HG02623 (cell line): ENCODE data around the gene C19orf25.
"Not testable (repeated sequence)": the region's sequence is repeated elsewhere in the genome, so short reads cannot be mapped to it uniquely, and the experiment has no call there.

Experiments used
- ATAC-seq: cut with Tn5 transposase; IDR thresholded peaks from one replicate; pipeline ENCODE4 v1.9.1; 2021; ENCODE audit warnings: moderate library complexity; ENCODE audit not compliant: unreplicated experiment

The C19orf25 gene

GRCh38 chr19:1449467-1450442 is 29.3 kb downstream of the C19orf25 start, which contains the start of gene APC2:
APC2 (plus strand) TSS chr19:1450121; CDS start chr19:1453002, 2,881 bp downstream.
- ATAC-seq, result no peak

- ATAC-seq, result no peak
These were observed 31.1 kb downstream of the C19orf25 start for GRCh38 chr19:1447944-1448343.

GRCh38 chr19:1447504-1447903 is 31.5 kb downstream of the C19orf25 start:
- ATAC-seq, result no peak

- no peak for ATAC-seq
These were observed 32.1 kb downstream of the C19orf25 start for GRCh38 chr19:1446713-1447481.

- no peak for ATAC-seq
These were observed 32.9 kb downstream of the C19orf25 start for GRCh38 chr19:1445932-1446712.

- no peak for ATAC-seq
These were observed 33.7 kb downstream of the C19orf25 start for GRCh38 chr19:1445185-1445931.

GRCh38 chr19:1441677-1442438 is 37.2 kb downstream of the C19orf25 start:
- ATAC-seq, result no peak

GRCh38 chr19:1441022-1441426 is 38.0 kb downstream of the C19orf25 start:
- ATAC-seq, result no peak

GRCh38 chr19:1440418-1440801 is 38.6 kb downstream of the C19orf25 start:
- ATAC-seq, result no peak

GRCh38 chr19:1439525-1440417 is 39.2 kb downstream of the C19orf25 start:
- ATAC-seq, result not testable (repeated sequence)

- no peak for ATAC-seq
These were observed 40.1 kb downstream of the C19orf25 start for GRCh38 chr19:1438933-1439354.

GRCh38 chr19:1438035-1438932 is 40.7 kb downstream of the C19orf25 start, which contains the start of gene RPS15:
RPS15 (plus strand) TSS chr19:1438396; CDS start chr19:1438426, 30 bp downstream.
- peak; percentile 83 for ATAC-seq

GRCh38 chr19:1437609-1438008 is 41.4 kb downstream of the C19orf25 start:
- ATAC-seq, result no peak

GRCh38 chr19:1435378-1435989 is 43.5 kb downstream of the C19orf25 start:
- no peak for ATAC-seq

GRCh38 chr19:1434577-1435060 is 44.4 kb downstream of the C19orf25 start:
- ATAC-seq, result no peak

- ATAC-seq, result no peak
These were observed 45.0 kb downstream of the C19orf25 start for GRCh38 chr19:1434040-1434366.
